Cardiac fibroblast (primary cell): ENCODE measurements around the gene ADD1.

ENCODE experiments used
- DNase-seq, 2 donors: peaks; one replicate each; pipeline versions ENCODE4 v3.0.0 to v3.0.0-alpha.2; 2010; ENCODE audit warnings: low read depth in 2 of 2
- H3K4me3 ChIP-seq, 2 donors: replicated peaks in 1 of 2; 1 replicate in 1 of 2; 2 replicates in 1 of 2; pipeline ENCODE4 v1.5.1; 2011; ENCODE audit warnings: low read depth in 2 of 2, low read length in 2 of 2, mild to moderate bottlenecking in 2 of 2, moderate library complexity in 1 of 2
- TF ChIP-seq, protein P1 (sequence below): IDR thresholded peaks from one replicate; pipeline ENCODE4 v1.5.1; 2011; ENCODE audit warnings: low read depth, mild to moderate bottlenecking, low read length, inconsistent platforms

The ADD1 gene

DNA sequence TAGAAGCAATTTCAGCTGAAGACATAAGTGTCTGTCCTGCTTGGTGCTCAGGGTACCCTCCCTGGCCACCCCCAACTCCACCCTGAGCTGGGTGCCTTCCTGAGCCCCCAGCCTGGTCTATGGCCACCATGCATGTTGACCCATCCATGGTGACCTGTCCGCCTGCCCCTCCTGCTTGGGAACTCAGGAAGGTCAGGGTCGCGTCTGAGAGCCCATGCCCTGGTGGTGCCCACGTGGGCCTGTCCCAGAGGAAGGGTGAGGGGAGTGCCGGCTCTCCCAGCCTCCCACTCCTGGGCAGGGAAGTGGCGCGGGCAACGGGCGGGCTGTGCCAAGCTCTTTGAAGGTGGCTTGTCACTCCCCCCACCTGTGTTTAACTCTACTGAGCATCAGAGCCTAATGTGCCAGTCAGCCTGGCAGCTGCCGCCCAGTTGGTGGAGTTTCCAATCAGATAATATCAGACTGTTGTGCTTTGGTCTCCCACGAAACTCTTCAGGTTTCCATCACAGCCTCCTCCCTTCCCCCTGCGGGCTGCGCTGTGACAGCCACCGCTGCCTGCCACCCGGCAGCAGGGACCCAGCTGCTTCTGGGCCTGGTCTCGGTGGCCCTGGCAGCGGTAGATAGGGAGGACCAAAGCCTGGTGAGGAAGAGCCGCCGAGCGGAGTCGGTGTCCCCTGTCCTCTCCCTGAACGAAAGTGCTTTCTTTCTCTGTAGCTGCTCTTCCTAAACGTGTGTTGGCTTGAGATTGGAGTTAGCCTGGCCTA, 45.9 kb upstream of the ADD1 start:
- H3K4me3 ChIP-seq, result no peak overlapping the region
- DNase-seq, result no peak
- TF ChIP-seq, protein P1, sequence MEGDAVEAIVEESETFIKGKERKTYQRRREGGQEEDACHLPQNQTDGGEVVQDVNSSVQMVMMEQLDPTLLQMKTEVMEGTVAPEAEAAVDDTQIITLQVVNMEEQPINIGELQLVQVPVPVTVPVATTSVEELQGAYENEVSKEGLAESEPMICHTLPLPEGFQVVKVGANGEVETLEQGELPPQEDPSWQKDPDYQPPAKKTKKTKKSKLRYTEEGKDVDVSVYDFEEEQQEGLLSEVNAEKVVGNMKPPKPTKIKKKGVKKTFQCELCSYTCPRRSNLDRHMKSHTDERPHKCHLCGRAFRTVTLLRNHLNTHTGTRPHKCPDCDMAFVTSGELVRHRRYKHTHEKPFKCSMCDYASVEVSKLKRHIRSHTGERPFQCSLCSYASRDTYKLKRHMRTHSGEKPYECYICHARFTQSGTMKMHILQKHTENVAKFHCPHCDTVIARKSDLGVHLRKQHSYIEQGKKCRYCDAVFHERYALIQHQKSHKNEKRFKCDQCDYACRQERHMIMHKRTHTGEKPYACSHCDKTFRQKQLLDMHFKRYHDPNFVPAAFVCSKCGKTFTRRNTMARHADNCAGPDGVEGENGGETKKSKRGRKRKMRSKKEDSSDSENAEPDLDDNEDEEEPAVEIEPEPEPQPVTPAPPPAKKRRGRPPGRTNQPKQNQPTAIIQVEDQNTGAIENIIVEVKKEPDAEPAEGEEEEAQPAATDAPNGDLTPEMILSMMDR, result no peak

GRCh38 chr4:2798399-2799223, 45.0 kb upstream of the ADD1 start:
- no peak overlapping the region for H3K4me3 ChIP-seq
- DNase-seq, result peak in 1 of 2 donors; percentile 72
- TF ChIP-seq, protein P1, result no peak

- H3K4me3 ChIP-seq, result no peak overlapping the region
- TF ChIP-seq, protein P1, result no peak
- DNase-seq, result no peak
Measured at GRCh38 chr4:2799224-2799911, 44.3 kb upstream of the ADD1 start.

- DNase-seq, result no peak
- peak overlapping the region in 1 of 2 donors; percentile 3 for H3K4me3 ChIP-seq
- TF ChIP-seq, protein P1, result no peak
Measured at GRCh38 chr4:2799971-2800690, 43.5 kb upstream of the ADD1 start.

- TF ChIP-seq, protein P1, result no peak
- peak overlapping the region in 1 of 2 donors; percentile 3 for H3K4me3 ChIP-seq
- peak; percentile 41 to 97 for DNase-seq
Measured at GRCh38 chr4:2800691-2801596, 42.7 kb upstream of the ADD1 start.
